ENCODE results near the gene PLCL1.

PLCL1 gene

DNA sequence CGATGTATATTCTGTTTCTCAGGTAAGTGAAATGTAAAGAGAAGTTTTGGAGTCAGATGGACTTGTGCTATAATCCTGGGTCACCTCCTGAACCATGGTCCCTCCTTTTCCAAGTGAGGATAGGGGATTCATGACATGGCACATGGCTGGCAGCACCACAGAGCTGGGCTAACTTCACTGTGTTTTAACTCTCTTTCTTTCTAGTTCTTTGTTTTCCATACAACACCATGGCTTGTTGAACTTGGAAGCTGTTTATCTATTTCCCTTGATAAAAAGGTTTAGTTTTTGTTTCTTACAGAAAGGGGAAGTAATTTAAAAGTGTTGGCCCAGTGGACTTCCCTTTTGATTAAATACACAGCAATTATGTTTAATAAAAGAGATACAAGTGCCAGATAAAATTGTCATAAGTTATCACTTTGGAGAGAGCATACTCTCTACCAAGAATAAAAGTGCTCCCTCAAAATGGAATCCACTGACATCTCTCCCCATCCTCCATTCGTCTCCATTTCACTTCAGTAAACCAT is 90.4 kb downstream of the PLCL1 start:
- no peak for DNase-seq (ENCODE audit: low read depth in 2 of 2)
- no peak overlapping the region for H3K4me3 ChIP-seq (replicated peaks in 1 of 2; ENCODE audit: low read depth in 2 of 2, low read length in 2 of 2)
- TF ChIP-seq, protein P1, sequence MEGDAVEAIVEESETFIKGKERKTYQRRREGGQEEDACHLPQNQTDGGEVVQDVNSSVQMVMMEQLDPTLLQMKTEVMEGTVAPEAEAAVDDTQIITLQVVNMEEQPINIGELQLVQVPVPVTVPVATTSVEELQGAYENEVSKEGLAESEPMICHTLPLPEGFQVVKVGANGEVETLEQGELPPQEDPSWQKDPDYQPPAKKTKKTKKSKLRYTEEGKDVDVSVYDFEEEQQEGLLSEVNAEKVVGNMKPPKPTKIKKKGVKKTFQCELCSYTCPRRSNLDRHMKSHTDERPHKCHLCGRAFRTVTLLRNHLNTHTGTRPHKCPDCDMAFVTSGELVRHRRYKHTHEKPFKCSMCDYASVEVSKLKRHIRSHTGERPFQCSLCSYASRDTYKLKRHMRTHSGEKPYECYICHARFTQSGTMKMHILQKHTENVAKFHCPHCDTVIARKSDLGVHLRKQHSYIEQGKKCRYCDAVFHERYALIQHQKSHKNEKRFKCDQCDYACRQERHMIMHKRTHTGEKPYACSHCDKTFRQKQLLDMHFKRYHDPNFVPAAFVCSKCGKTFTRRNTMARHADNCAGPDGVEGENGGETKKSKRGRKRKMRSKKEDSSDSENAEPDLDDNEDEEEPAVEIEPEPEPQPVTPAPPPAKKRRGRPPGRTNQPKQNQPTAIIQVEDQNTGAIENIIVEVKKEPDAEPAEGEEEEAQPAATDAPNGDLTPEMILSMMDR (IDR thresholded peaks at IDR 0.05; ENCODE audit: low read depth, low read length), result no peak

DNA sequence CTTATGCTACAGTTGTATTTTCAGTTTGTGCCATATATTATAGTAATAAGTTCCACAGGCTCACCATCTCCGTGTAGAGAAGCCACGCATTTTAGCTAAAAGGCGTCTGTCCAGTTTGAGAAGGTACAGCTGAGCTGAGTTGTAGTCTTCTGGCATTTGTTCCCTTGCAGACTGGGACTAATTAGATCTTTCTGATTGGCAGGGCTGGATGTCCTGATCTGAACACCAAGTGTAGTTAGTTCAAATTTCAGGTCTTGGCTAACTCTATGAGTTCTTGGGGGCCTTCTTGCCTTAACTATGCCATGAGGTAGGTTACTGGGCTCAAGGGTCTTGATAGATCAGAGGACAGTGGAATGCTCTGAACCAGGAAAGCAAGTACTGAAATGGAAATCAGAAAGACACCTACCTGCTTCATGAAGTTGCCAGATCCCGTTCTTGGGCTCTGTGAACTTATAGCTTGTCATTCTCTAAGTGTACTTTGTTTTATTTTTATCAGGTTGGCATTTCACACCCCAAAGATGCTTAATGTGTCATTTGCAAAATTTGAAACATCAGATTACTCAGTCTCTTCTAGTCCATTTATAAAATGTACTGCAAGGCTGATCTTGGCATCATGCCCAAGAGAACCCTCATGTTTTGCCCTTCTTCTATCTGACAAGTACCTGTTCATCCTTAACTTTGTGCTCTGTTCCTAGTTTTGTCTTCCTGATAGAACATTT is 93.7 kb downstream of the PLCL1 start:
- no peak overlapping the region for H3K4me3 ChIP-seq (replicated peaks in 1 of 2; ENCODE audit: low read depth in 2 of 2, low read length in 2 of 2)
- no peak for DNase-seq (ENCODE audit: low read depth in 2 of 2)
- TF ChIP-seq, protein P1 (IDR thresholded peaks at IDR 0.05; ENCODE audit: low read depth, low read length), result no peak

DNA sequence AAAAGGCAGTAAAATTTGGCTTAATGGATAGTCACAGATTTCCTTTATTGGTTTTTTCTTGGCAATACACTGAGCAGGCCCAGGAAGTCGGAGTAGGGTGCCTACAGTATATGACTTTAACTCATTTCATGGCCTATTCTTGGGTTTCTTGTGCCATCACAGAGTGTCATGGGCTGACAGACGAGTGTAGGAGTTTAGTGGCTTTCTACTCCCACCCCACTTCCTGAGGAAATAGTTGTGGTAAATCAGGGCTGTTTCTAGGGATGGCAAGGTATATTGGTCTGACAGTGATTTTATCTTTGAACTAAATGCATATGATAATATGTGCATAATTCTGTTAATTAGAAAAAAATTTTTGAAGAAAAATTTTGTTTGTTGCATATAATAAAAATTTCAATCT is 100.1 kb downstream of the PLCL1 start:
- H3K4me3 ChIP-seq (replicated peaks in 1 of 2; ENCODE audit: low read depth in 2 of 2, low read length in 2 of 2), result no peak overlapping the region
- TF ChIP-seq, protein P1 (IDR thresholded peaks at IDR 0.05; ENCODE audit: low read depth, low read length), result no peak
- no peak for DNase-seq (ENCODE audit: low read depth in 2 of 2)

DNA sequence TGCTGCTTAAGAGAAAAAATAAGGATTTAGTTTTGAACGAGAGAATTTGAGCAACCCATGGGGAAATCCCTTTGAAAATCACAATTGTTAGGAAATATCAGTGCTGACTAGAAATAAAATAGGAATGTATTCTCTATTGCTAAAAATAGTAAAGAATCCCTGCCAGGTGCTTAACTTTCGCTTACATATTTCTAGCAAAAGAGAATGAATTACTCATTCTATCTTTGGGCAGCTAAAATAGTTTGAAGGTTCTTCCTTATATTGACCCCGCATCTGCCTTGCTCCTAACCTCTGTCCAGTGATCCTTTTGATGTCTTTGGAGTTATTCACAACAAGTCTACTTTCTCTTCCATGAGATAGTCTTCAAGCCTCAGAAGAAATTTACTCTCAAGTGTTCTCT is 103.8 kb downstream of the PLCL1 start:
- H3K4me3 ChIP-seq (replicated peaks in 1 of 2; ENCODE audit: low read depth in 2 of 2, low read length in 2 of 2), result no peak overlapping the region
- peak in 1 of 2 donors; percentile 38 for DNase-seq (ENCODE audit: low read depth in 2 of 2)
- TF ChIP-seq, protein P1 (IDR thresholded peaks at IDR 0.05; ENCODE audit: low read depth, low read length), result no peak

DNA sequence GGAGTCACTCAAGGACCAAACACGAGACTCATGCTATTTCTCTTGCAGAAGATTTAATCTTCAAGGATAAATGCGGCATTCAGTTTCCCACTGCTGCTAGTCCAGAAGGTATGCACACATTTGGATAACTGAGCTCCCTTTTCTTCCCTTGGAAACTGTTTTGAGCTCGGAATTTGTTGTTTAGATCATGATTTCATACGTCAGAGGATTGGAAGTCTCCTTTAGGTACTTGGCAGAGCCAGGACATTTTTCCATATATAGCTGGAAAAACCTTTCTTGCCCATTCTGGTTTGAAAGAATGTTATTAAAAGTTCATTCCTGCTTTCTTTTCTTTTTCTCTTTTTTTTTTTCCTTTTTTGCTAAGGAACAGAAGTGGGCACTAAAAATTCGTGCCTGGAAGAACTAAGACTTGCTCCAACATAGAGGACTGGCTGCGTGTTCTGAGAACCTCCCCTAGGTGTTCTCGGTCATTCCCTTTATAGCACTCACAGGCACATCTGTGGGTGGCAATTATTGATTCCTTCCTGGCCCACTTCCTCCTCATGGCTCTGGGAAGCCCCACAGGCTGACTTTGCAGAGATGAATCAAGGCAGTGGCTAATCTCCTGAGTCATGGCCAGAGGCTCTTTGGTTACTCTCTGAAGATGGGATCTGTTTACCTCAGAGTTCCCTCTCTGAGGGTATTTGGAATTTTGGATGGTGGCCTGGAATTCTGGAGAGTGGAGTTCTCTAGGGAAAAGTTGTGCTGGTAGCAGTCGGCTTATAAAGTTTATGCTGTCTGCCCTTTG is 104.8 kb downstream of the PLCL1 start:
- peak; percentile 73 to 81 for DNase-seq (ENCODE audit: low read depth in 2 of 2)
- no peak overlapping the region for H3K4me3 ChIP-seq (replicated peaks in 1 of 2; ENCODE audit: low read depth in 2 of 2, low read length in 2 of 2)
- TF ChIP-seq, protein P1 (IDR thresholded peaks at IDR 0.05; ENCODE audit: low read depth, low read length), result no peak

DNA sequence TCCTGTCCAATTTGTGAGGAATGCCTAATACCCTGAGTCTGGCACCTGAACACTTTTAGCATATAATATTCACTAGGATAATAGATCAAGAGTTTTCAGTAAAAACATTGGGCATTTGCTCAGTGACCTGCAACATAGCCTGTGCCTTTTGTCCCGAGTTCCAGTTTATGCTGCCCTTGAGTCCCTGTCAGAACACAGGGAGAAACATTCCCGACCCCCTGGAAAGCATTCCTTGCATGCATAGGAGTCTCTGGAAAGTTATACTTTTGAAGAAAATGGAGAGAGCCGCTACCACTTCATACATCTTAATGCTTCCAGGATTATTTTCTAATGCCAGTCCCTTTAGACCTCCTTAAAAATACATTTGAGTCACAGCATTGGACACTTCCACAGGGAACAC is 107.3 kb downstream of the PLCL1 start:
- TF ChIP-seq, protein P1 (IDR thresholded peaks at IDR 0.05; ENCODE audit: low read depth, low read length), result no peak
- H3K4me3 ChIP-seq (replicated peaks in 1 of 2; ENCODE audit: low read depth in 2 of 2, low read length in 2 of 2), result no peak overlapping the region
- no peak for DNase-seq (ENCODE audit: low read depth in 2 of 2)
